Large intestine (tissue), 3 donors: ENCODE results near the gene TCF15. TPM values are rescaled to one million over a fixed set of nuclear protein-coding genes. Genes with fewer than 3 reads are reported as not detected.
"Not testable (repeated sequence)": the region's sequence is repeated elsewhere in the genome, so short reads cannot be mapped to it uniquely, and the experiment has no call there.

Source experiments
- DNase-seq, 2 donors: peaks; one replicate each; pipeline versions ENCODE4 v3.0.0 to v3.0.0-alpha.2; 2013
- H3K27ac ChIP-seq: one replicate; pipeline ENCODE4 v1.5.1; 2013; ENCODE audit warnings: low read length
- H3K27me3 ChIP-seq: 2 replicates; pipeline ENCODE4 v1.6.1; 2013; ENCODE audit warnings: low read length; ENCODE audit not compliant: control insufficient read depth, insufficient read depth
- H3K36me3 ChIP-seq: 2 replicates; pipeline ENCODE4 v1.6.1; 2013; ENCODE audit warnings: low read length; ENCODE audit not compliant: control insufficient read depth, insufficient read depth
- H3K4me1 ChIP-seq: one replicate; pipeline ENCODE4 v1.6.1; 2013; ENCODE audit warnings: low read length; ENCODE audit not compliant: control insufficient read depth, insufficient read depth
- H3K4me3 ChIP-seq: one replicate; pipeline ENCODE4 v1.5.1; 2013; ENCODE audit warnings: low read length
- H3K9me3 ChIP-seq: one replicate; pipeline ENCODE4 v1.6.1; 2013; ENCODE audit warnings: mild to moderate bottlenecking, low read depth, low read length, moderate library complexity; ENCODE audit not compliant: control insufficient read depth
- WGBS: methylation state at CpG from one replicate; pipeline ENCODE4 v1.1.5; 2013; ENCODE audit warnings: low lambda C conversion rate; ENCODE audit not compliant: insufficient coverage; 5-methylcytosine and 5-hydroxymethylcytosine counted together
- polyA plus RNA-seq: library from polyadenylated mRNA; unstranded; fragments of 120-200 nt; gene quantifications from one replicate; pipeline ENCODE4 v1.2.1, GENCODE V29; 2013

The TCF15 gene
- polyA plus RNA-seq, 1 donor: 0.64 TPM

DNA sequence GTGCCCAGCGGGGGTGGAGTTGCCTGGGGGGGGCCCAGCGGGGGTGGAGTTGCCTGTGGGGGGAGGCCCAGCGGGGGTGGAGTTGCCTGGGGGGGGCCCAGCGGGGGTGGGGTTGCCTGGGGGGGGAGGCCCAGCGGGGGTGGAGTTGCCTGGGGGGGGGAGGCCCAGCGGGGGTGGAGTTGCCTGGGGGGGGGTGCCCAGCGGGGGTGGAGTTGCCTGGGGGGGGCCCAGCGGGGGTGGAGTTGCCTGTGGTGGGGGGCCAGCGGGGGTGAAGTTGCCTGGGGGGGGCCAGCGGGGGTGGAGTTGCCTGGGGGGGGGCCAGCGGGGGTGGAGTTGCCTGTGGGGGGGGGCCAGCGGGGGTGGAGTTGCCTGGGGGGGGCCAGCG lies 31.9 kb upstream of the TCF15 start:
- H3K27ac ChIP-seq, H3K4me3 ChIP-seq, DNase-seq, H3K9me3 ChIP-seq, H3K4me1 ChIP-seq, H3K36me3 ChIP-seq: not testable (repeated sequence)
- peaks cover 14% of the 10 kb centered on the region for H3K27me3 ChIP-seq
- no CpG with 5 or more reads among the region's 13 CpGs for WGBS

DNA sequence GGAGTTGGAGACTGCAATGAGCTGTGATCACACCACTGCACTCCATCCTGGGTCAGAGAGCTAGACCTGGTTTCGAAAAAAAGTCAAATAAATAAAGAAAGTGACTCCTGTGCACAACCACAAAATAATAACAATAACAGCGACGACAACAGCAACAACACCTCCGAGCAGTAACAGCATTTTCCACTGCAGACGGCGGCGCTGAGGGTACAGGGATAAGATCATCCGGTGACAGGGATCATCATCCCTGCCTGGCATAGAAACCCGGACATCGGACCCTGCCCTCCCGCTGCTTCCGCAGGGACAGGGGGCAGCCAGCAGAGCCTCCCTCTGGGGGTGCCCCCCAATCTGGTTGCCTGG lies 31.4 kb upstream of the TCF15 start:
- H3K4me3 ChIP-seq: no peak overlapping the region
- WGBS: no CpG with 5 or more reads among the region's 12 CpGs
- no peaks in the 10 kb centered on the region for H3K36me3 ChIP-seq
- H3K9me3 ChIP-seq: no peaks in the 10 kb centered on the region
- H3K4me1 ChIP-seq: peaks cover 6% of the 10 kb centered on the region
- H3K27me3 ChIP-seq: peaks cover 15% of the 10 kb centered on the region
- H3K27ac ChIP-seq: no peak overlapping the region
- peak in 1 of 2 donors; percentile 35 for DNase-seq

DNA sequence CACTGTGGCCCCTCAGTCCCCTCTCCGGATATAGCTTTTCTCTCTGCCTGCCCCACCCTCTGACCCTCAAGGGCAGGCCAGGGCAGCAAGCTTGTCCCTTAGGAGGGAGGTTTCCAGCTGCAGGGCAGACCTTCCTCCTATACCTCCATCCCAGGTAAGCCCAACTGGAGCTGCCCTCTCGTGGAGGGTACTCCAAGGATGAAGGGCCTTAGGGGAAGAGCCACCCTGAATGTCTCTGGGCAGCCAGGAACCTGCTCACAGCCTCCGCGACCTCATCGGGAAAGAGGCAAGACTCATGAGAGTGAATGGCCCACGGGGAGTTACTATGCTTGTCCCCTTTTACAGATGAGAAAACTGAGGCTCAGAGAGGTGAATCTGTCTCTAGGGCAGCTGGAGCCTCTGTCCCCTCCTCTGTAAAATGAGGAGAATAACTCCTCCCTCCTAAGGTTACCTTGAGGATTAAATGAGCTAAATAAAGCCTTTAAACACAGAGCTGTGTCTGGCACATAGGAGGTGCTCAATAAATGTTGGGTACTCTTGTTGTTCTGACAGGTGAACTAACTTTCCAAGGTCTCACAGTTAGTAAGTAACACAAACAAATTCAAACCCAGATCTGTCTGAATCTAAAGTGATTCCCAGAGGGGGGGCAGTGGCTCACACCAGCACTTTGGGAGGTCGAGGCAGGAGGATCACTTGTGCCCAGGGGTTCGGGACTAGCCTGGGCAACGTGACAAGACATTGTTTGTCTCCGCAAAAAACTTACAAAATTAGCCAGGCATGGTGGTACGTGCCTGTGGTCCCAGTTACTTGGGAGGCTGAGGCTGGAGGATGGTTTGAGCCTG lies 30.8 kb upstream of the TCF15 start:
- H3K27ac ChIP-seq: no peak overlapping the region
- H3K4me1 ChIP-seq: peaks cover 3% of the 10 kb centered on the region
- no peaks in the 10 kb centered on the region for H3K9me3 ChIP-seq
- no peak for DNase-seq
- no CpG with 5 or more reads among the region's 11 CpGs for WGBS
- no peak overlapping the region for H3K4me3 ChIP-seq
- peaks cover 18% of the 10 kb centered on the region for H3K27me3 ChIP-seq
- no peaks in the 10 kb centered on the region for H3K36me3 ChIP-seq

DNA sequence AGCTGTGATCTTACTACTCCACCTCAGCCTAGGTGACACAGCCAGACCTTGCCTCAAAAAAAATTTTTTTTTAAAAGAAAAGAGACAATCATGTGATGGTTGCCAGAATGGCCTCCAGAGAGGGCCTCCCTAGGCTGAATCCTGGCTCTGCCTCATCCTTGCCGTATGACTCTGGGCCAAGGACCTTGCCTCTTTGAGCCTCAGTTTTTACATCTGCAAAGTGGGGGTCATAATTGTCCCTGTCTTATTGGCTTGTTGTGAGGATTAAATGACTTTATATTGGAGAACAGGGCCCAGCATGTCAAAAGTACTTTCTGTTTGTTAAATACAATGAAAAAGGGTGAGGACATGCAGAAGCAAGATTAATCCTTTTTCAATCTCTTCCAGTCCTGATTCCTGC lies 28.5 kb upstream of the TCF15 start:
- no CpG with 5 or more reads among the region's 1 CpG for WGBS
- H3K27ac ChIP-seq: no peak overlapping the region
- H3K4me1 ChIP-seq: no peaks in the 10 kb centered on the region
- peaks cover 29% of the 10 kb centered on the region for H3K27me3 ChIP-seq
- H3K4me3 ChIP-seq: no peak overlapping the region
- H3K9me3 ChIP-seq: no peaks in the 10 kb centered on the region
- DNase-seq: no peak
- no peaks in the 10 kb centered on the region for H3K36me3 ChIP-seq

DNA sequence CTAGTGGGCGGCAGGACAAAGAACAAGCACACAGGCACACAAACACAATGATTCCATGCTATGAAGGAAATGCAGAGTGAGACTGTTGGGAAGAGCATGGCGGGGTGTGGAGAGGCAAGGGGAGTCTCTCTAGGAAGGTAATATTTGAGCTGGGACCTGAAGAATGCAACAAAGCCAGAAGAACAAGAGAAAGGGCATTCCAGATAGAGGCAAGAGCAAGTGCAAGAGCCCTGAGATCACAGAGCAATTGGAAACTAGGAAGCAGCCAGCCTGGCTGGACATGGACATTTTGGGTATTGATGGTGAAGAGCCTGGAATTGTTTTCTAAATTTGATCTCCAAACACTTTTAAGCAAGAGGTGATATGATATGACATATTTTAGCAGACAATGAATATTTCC lies 27.4 kb upstream of the TCF15 start:
- no peak for DNase-seq

DNA sequence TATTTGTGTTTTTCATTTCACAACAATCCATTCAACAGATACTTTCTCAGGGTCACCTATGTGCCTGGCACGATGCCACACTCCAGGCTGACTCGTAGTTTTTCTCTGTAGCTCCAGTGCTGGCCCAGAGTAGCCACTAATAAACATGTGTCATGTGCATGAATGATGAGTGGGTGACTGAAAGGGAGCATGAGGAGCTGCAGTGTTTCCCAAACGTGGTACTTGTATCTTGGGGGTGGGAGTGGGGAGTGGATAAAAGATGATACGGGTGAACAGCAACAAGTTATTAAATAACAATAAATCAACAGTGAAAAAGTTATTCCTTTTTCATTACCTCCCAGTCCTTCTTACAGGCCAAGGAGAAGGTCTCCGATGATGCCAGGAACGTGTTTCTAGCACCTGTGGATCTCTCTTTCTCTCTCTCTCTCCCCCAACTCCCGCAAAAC lies 25.8 kb upstream of the TCF15 start:
- Histone ChIP-seq H3K36me3 (no peaks in the 10 kb centered on the region), H3K27me3 (peaks cover 22% of the 10 kb centered on the region), H3K4me3 (no peak overlapping the region), H3K27ac (no peak overlapping the region), H3K9me3 (no peaks in the 10 kb centered on the region), H3K4me1 (no peaks in the 10 kb centered on the region)
- DNase-seq: no peak
- no CpG with 5 or more reads among the region's 7 CpGs for WGBS

More for the DNA sequence above, 27.4 kb upstream of the TCF15 start:
- Histone ChIP-seq H3K4me3 (no peak overlapping the region), H3K9me3 (no peaks in the 10 kb centered on the region), H3K27ac (no peak overlapping the region), H3K4me1 (no peaks in the 10 kb centered on the region), H3K36me3 (no peaks in the 10 kb centered on the region), H3K27me3 (peaks cover 25% of the 10 kb centered on the region)
- 100% methylated on average over 1 of the region's 2 CpGs for WGBS

DNA sequence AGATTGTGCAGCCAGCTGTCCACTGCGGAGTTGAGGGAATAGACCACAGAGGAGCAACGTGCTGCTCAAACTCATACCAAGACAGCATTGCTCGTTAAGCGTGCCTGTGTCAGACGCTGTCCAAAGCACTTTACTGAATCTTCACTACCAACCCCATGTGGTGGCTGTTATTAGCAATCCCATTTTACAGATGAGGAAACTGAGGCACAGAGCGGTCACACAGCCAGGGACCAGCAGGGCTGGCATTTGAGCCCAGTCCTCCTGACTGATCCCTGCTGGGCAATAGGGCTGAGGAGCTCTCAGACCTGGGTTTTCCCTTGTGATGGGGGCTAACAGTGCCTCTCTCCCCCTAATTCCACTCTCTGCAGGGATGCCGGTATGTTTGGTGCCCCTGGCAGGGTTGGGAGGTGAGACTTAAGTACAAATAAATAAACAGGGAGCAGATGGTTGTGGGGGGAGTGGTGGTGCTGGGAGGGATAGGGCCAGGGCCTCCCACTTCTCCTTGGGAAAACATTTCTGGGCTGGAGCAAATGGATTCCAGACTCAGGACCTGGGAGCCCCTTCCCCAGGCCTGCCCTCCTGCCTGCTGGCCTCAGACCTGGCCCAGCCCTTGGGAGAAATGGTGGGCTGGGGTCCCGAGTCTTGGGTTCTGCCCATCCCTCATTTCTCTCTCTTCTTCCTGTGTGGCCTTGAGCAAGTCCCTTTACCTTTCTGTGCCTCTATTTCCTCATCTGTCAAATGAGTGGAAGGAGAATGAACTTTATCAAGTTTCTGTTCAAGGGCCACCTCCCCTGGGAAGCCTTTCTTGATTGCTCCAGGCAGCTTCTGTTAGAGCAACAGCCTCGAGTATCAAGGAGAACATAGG lies 25.2 kb upstream of the TCF15 start:
- H3K9me3 ChIP-seq: no peaks in the 10 kb centered on the region
- WGBS: no CpG with 5 or more reads among the region's 9 CpGs
- H3K27me3 ChIP-seq: peaks cover 22% of the 10 kb centered on the region
- H3K4me3 ChIP-seq: no peak overlapping the region
- no peaks in the 10 kb centered on the region for H3K36me3 ChIP-seq
- no peaks in the 10 kb centered on the region for H3K4me1 ChIP-seq
- no peak overlapping the region for H3K27ac ChIP-seq
- DNase-seq: no peak

DNA sequence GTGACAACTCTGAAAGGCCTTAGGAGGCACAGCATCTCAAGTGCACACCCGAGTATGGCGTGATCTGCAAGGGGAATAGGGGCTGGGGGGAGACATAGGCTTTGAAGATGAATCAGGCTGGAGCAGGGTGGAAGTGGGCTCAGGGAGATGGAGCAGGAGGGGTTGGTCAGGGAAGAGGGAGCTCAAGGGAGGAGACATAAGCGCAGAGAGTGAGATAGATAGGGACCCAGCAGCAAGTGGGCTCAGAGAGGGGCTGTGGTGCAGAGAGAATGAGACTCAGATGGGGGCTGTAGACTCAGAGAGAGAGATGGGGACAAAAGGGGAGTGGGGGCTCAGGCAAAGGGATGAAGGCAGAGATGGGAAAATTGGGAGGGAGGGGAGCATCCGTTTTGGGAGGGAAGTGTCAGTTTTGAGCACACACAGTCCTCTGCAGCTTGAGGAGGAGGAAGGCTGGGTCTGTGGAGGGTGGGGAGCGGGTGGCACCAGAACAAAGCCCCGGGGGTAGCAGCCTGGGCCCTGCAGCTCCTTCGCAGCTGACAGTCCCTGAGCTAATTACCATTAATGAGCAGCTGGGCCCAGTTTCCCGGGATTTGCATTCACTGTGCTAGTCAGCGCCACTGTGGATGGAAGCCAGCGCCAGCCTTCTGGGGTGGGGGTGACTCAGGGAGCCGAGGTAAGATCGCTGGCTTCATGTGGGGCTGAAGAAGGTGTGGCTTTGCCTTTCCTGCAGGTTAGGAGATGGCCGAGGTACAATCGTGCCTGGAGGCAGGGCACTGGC lies 24.2 kb upstream of the TCF15 start:
- H3K36me3 ChIP-seq: no peaks in the 10 kb centered on the region
- DNase-seq: no peak
- no peaks in the 10 kb centered on the region for H3K9me3 ChIP-seq
- H3K4me1 ChIP-seq: no peaks in the 10 kb centered on the region
- H3K4me3 ChIP-seq: no peak overlapping the region
- H3K27me3 ChIP-seq: peaks cover 20% of the 10 kb centered on the region
- no CpG with 5 or more reads among the region's 14 CpGs for WGBS
- H3K27ac ChIP-seq: no peak overlapping the region

DNA sequence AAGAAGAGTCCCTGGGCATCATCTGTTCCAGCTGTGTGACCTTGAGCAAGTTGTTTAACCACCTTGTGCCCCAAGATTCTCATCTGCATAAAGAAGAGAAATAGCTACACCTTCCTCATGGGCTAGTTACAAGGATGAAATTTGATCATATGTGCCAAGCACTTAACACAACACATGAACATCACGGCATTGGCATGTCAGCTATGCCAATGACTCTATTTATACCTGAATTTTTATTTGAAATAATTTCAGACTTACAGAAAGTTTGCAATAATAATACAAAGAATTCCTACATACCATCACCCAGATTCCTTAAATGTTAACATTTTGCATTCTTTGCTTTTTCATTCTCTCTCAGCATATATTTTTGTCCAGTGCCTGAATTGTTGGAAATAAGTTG lies 21.0 kb upstream of the TCF15 start:
- Histone ChIP-seq H3K36me3 (no peaks in the 10 kb centered on the region), H3K4me1 (no peaks in the 10 kb centered on the region), H3K27me3 (peaks cover 12% of the 10 kb centered on the region), H3K9me3 (no peaks in the 10 kb centered on the region), H3K4me3 (no peak overlapping the region), H3K27ac (no peak overlapping the region)
- DNase-seq: no peak
- 60% methylated on average over 1 of the region's 1 CpG for WGBS

DNA sequence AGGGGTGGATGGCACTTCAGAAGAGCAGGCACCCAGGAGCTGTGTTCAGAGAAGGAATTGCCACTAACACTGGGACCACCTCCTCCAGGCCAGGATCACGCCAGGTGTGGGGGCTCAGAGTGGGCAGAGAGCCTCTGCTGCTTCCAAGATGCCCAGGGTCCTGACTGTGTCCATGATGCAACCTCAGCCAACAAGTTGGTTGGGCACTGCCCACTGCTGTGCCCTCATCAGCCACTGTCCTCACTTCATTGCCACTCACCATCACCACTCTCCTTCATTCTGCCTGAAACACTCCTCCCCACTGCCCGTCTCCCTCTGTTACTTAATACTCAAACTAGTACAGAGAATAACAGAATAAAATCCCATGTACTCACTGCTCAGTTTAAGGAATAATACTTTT lies 16.5 kb upstream of the TCF15 start:
- no peaks in the 10 kb centered on the region for H3K9me3 ChIP-seq
- WGBS: no CpG with 5 or more reads among the region's 2 CpGs
- no peaks in the 10 kb centered on the region for H3K36me3 ChIP-seq
- no peak overlapping the region for H3K4me3 ChIP-seq
- no peaks in the 10 kb centered on the region for H3K4me1 ChIP-seq
- no peak overlapping the region for H3K27ac ChIP-seq
- H3K27me3 ChIP-seq: peaks cover 18% of the 10 kb centered on the region
- no peak for DNase-seq
